Stimulated activated CD8-positive, alpha-beta memory T cell treated with anti-CD3 and anti-CD28 coated beads, Interleukin-12 subunit alpha, Interleukin-12 subunit beta, amount 100 ng/mL, for 24 hours (primary cell): ENCODE data around the gene FAF1.

Source experiments
- DNase-seq: peaks from one replicate; pipeline ENCODE4 v3.0.0-alpha.2; 2020; ENCODE audit errors: extremely low read depth

The FAF1 gene

GRCh38 chr1:50978144-50978851, 18.2 kb upstream of the FAF1 start:
- DNase-seq = no peak

GRCh38 chr1:50977575-50978143, 17.6 kb upstream of the FAF1 start:
- no peak for DNase-seq

GRCh38 chr1:50976890-50977574, 17.0 kb upstream of the FAF1 start:
- DNase-seq = no peak

GRCh38 chr1:50976111-50976889, 16.2 kb upstream of the FAF1 start:
- no peak for DNase-seq

- no peak for DNase-seq
Measured at GRCh38 chr1:50975436-50975835, 15.4 kb upstream of the FAF1 start.

- no peak for DNase-seq
Measured at GRCh38 chr1:50974618-50974935, 14.5 kb upstream of the FAF1 start.

GRCh38 chr1:50973875-50974617, 14.0 kb upstream of the FAF1 start:
- DNase-seq = no peak

GRCh38 chr1:50973255-50973654, 13.2 kb upstream of the FAF1 start:
- no peak for DNase-seq

- DNase-seq = no peak
Measured at GRCh38 chr1:50972766-50973165, 12.7 kb upstream of the FAF1 start.

GRCh38 chr1:50971748-50972305, 11.8 kb upstream of the FAF1 start:
- no peak for DNase-seq

- DNase-seq = no peak
Measured at GRCh38 chr1:50970931-50971582, 11.0 kb upstream of the FAF1 start.

GRCh38 chr1:50970509-50970887, 10.4 kb upstream of the FAF1 start:
- DNase-seq = no peak

GRCh38 chr1:50969611-50970508, 9.8 kb upstream of the FAF1 start, which contains the start of gene CDKN2C:
Gene CDKN2C (plus strand): TSS chr1:50970245. CDS start chr1:50970369, 124 bp downstream.
- DNase-seq = no peak

GRCh38 chr1:50968821-50969610, 8.9 kb upstream of the FAF1 start:
- DNase-seq = no peak

- DNase-seq = peak; percentile 51
Measured at GRCh38 chr1:50968158-50968820, 8.2 kb upstream of the FAF1 start.

GRCh38 chr1:50967416-50968157, 7.5 kb upstream of the FAF1 start:
- no peak for DNase-seq

- DNase-seq = no peak
Measured at GRCh38 chr1:50966991-50967390, 6.9 kb upstream of the FAF1 start.

GRCh38 chr1:50964863-50965262, 4.8 kb upstream of the FAF1 start:
- DNase-seq = no peak
